GM21528 (cell line): ENCODE measurements around the gene CFAP410.
"Not testable (repeated sequence)": the region's sequence is repeated elsewhere in the genome, so short reads cannot be mapped to it uniquely, and the experiment has no call there.

Experiments used
- ATAC-seq: cut with Tn5 transposase; IDR thresholded peaks from one replicate; pipeline ENCODE4 v1.9.1; 2021; ENCODE audit warnings: mild to moderate bottlenecking, moderate library complexity; ENCODE audit not compliant: unreplicated experiment, low FRiP score

The CFAP410 gene

DNA sequence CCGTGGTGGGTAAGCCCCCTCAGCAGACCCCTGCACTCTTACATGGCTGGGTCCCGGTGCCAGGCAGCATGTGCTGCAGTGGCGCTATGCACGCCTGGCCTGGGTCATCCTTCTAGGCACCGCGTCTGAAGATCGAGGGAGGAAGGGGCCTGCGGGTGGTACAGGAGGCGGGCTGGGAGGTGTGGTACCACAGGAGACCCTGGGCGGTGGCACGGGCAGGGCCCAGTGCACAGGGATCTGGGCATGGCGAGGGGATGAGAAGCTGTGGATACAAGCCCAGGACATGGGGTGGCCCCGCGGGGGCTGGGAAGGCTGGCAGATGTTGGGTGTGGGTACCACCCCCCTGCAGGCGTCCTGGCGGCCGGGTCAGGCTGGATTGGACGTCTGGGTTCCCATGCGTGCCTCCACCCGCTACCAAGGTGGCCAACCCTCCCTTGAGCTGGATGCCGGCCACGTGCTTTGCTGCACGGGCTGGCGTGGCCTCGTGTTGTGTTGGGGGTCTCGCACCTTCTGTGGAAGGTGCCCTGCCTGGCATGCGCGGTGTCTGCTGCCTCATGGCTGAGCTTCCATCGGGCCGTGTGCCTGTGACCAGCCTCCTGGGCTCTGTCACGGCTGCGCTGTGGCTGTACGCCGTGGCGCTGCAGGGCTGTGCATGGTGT, 19.7 kb downstream of the CFAP410 start:
- no peak for ATAC-seq

DNA sequence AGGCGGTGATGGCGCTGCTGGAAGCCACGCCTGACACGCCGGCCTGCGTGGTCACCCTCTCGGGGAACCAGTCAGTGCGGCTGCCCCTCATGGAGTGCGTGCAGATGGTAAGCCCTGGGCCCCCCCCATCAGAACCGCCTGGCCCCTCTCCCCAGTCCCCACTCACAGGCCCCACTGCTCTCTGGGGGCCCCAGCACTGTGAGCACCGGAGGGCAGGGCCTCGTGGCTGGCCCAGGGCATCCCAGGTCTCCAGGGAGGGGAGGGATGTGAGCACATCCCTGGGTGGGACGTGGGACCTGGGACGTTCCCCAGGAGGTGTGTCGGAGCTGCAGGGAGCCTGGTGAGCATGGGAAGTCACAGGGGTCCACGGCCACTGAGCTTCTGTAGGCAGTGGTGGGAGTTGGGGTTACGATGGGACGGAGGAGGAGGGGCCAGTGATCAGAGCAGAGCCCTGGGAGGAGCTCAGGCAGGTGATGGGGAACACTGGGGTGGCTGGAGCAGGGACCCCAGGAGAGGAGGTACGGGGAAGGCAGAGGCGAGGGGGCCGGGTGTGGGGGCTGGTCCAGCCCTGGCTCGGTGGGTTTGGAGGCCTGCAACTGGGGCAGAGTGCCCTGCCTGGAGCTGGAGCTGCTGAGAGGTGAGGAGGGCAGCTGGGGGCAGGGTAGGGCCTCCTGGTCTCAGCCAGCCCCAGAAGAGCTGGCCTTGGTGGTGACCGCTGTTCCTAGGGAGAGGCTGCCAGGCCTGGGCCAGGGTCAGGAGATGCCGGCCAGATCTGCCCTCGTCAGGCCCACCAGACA, 20.5 kb downstream of the CFAP410 start:
- no peak for ATAC-seq

DNA sequence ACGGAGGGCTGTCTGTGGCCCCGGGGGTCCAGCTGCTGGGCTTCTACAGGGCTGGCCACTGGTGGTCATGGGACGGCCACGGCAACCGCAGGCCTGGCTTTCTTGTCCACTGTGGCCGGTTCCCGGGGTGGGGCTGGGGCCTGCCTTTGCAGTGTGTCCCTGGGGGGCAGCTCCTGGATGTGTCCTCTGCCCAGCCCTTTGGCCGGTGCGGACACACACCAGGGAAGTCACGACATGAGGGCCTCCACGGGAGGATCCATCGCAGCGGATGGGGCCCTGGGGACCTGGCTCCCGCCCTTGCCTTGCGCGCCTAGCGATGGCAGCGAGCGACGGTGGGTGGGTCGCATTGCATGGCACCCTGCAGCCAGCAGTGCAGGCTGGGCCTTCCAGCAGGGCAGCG, 21.3 kb downstream of the CFAP410 start:
- ATAC-seq: no peak

DNA sequence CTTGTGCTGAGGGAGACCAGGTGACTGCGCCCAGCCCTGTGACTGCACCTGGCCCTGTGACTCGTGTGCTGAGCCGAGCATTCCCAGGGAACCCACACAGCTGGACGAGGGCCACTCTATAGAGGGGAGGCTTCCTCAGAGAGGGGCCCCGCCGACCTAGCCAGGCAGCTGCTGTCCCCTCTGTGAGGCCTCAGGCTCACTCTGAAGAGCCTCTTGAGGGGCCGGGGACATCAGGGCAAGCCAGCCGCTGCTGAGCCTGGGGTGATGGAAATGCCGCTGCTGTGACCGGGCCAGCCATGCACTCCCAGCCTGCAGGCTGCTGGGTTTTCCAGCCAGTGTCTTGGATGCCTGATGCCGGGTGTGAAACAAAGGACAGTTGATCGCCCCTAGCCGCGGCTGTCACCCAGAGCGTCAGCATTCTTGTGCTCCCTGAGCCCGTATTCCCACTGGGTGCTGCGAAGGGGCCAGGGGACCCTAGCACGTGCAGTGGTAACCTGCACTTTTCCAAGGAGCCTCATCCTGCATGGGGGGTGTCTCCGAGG, 21.9 kb downstream of the CFAP410 start:
- no peak for ATAC-seq

DNA sequence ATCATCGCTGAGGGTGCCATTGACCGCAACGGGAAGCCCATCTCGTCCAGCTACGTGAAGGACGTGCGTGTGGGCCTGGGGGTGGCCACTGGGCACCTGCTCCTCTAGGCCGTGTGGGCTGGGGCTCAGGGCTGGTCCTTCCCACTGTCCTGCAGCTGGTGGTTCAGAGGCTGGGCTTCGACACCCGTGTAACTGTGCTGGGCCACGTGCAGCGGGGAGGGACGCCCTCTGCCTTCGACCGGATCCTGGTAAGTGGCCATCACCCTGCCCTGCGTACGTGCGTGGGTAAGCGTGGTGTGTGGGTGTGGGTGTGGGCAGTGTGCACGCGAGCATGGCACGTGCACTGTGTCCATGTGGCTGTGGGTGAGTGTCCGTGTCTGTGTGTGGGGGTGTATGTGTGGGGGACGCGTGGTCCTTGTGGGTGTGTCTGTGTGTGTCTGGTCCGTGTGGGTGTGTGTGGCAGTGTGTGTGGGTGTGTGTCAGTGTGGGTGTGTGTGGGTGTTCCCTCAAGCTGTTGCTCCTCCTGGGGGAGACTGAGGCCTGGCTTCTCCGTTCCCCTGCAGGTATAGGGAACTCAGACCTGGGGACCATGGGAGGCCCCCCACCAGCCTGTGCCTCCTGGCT, 22.8 kb downstream of the CFAP410 start:
- no peak for ATAC-seq

DNA sequence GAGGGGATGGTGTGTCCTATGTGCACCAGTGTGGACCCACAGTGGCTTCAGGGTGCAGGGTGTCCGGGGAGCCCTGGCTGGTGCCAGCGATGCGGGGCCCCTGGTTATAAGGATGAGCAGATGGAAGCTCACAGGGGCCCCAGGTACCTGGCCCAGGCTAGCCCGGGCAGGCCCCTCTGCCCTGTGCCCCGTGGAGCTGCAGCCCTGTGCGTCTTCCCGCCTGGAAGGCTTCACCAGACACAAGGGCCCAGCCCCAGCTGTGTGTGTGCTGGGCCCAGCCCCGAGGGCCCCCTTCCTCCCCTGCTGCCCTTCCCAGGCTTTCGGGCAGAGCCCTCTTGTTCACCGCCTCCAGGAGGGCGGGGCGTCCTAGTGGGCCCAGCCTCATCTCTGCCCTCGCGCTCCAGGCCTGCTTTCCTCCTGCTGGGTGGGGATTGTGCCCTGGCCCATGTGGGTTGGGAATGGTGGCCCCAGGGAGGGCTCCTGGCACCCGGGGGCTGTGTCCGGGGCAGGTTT, 23.4 kb downstream of the CFAP410 start:
- no peak for ATAC-seq

DNA sequence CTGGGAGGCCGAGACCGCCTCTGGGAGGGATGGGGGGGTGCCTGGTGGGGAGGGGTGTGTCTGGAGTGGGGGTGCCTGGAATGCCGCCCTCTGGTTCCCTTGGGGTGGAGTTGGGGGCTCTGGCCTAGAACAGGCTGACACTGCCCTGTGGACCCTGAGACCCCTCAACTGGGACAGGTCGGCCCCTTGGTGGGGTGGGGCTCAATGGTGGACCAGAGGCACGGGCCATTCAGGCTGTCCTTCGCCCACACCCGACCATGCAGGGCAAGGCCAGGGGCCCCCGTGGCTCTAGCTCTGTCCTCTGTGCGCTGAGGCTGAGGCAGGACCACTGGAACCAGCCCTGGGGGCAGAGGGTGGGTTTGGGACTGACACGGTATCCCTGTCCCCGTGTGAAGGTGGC, 24.6 kb downstream of the CFAP410 start:
- ATAC-seq: no peak

DNA sequence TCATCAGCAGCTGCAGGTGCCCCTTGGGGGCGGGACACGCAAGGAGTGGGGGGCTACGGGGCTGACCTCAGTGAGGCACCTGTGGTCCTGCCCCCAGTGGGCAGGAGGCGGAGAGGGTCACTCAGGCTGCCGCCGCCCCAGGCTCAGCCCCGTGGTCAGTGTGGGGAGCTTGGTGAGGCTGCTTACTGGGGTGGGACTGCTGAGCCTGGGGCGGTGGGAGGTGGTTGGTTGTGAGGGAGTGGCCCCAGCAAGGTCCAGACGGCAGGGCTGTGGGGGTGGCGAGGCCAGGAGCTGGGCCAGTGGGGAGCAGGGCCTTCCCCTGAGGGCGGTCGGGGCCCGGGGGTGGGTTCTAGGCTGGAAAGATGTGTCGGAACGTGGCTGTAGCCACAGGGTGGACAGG, 25.1 kb downstream of the CFAP410 start:
- ATAC-seq: no peak

DNA sequence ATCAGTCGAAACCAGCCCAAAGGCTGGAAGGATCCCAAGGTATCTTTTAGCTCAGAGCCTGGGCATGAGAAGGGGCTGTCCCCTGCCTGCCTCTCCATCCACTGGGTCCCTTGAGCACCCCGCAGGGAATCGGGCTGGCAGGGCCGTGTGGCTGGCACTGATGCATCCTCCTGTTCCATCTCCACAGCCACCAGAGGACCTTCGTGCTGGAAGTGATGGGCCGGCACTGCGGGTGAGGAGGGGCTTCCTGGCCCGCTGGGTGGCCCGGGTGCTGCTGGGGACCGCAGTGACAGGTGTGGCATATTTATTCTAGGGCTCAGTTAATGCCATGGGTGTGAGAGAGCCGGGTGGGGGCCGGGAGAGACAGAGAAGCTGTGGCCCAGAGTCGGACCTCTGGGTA, 25.7 kb downstream of the CFAP410 start:
- ATAC-seq: no peak

DNA sequence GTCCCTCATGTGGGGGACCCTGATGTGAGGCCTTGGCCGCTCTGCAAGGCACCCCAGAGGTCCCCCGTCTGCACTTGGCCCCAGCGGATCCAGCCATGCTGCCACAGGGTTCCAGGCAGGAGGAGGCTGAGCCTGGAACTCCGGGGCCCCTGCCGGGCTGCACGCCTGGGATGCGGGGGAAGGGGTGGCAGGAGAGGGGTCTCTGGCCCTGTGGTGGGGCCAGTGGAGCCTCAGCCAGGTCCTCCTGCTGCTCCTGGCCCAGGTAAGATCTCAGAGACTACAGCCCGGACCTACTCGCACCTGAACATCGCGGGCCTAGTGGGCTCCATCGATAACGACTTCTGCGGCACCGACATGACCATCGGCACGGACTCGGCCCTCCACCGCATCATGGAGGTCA, 26.5 kb downstream of the CFAP410 start:
- no peak for ATAC-seq

DNA sequence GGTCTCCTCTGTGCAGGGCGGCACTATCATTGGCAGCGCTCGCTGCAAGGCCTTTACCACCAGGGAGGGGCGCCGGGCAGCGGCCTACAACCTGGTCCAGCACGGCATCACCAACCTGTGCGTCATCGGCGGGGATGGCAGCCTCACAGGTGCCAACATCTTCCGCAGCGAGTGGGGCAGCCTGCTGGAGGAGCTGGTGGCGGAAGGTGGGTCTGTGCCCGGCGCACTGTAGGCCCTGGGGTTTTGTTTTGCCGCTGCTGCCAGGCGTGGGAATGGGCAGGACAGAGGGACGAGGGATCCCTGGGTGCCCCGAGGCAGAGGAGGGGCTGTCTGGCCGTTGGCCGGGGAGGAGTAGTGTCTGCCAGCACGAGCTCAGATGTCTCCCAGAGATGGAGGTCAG, 27.1 kb downstream of the CFAP410 start:
- ATAC-seq: no peak

DNA sequence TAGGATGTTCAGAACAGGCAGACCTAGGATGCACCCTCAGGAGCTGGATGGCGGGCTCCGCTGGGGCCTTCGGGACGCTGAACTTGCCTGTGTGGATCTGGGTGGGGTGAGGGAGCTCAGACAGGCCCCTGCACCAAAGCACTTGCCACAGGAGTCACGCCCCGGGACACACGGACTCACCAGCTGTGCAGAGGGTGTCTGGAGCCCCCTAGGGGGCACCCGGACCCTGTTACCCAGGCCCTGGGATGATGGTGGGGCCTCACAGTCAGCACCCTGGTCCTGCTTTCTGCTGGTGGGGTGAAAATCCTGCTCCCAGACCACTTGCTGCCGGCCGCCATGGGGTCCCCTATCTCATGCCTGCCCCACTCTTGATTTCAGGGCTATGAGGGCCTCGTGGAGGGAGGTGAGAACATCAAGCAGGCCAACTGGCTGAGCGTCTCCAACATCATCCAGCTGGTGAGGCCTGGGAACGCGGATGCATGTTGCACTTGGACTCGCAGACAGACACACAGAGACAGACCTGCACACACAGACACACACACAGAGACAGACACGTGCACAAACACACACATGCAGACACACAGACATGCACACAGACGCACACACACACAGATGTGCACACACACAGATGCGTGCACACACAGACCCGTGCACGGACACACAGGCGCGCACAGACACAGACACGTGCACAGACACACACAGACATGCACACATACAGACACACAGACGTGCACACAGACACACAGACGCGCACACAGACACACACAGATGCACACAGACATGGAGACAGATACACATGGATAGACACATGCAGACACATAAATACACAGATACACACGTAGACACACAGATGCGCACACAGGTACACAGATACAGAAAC, 28.3 kb downstream of the CFAP410 start:
- no peak for ATAC-seq

DNA sequence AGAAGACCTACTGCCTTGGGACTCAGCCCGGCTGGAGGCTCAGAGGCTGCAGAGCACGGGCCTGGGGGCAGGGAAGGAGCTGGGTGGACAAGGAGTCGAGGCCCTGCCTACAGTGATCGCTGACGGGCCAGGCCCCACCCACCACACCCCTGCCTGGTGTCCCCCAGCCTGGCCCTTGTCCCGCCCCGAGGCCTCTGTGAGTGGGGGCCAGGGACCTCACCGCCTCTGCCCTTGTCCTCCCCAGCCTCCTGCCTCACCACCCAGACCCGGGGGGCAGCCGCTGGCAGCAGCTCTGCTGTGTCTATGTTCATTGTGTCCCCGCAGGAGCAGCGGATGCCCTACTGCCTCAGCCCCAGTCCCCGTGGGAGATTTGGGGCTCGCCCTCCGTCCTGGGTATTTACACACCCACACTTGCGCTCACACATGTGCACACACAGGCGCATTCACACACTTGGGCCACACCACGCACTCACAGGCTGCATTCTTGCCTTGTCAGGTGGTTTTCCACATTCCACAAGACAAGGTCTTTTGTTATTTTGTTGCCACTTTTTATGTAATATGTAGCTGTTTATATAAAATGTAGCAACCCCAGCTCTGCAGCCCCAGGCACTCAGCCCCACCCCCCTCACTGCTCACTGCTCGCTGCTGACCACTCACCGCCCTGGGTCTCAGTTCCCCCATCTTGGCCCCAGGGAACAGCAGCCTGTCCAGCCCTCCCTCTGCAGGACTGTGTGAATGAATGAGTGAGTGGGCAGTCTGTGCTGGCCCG, 32.1 kb downstream of the CFAP410 start:
- no peak for ATAC-seq

DNA sequence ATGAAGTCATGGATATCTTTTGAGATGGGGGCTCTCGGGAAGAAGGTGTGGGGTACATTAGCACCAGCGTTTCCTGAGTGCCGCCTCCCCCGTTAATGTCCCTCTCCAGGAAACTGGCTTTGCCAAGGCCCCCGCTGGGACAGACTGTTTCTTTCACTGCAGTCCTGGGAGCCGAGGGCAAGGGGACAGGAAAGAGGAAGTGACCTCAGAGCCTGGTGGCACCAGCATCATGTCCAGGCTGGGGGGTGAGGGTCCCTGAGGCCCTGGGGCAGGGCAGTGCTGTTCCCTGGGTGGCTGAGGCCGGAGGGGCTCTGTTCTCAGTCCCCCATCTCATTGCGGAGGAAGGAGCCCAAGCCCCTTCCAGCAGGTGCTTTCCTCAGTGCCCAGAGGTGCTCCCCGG, 33.5 kb downstream of the CFAP410 start:
- no peak for ATAC-seq

DNA sequence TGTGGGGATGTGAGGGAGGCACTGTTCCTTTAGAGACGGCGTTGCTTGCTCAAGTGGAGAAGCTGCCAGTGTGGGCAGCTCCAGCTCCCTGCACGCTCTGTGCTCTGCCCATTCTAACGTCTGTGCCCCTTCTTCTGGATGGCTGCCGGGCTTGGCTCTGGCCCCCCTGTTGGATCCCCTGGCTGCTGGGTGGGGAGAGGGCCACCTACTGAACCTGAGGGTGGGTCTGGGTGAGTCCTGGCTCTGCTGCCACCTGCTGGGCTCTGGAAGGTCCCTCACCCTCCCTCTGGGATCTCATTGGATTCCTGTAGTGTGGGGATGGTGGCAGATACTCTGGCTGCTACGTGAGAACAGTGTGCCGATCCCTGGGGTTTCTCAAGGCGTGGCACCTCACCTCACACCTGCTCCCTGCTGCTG, 34.3 kb downstream of the CFAP410 start:
- ATAC-seq: no peak

DNA sequence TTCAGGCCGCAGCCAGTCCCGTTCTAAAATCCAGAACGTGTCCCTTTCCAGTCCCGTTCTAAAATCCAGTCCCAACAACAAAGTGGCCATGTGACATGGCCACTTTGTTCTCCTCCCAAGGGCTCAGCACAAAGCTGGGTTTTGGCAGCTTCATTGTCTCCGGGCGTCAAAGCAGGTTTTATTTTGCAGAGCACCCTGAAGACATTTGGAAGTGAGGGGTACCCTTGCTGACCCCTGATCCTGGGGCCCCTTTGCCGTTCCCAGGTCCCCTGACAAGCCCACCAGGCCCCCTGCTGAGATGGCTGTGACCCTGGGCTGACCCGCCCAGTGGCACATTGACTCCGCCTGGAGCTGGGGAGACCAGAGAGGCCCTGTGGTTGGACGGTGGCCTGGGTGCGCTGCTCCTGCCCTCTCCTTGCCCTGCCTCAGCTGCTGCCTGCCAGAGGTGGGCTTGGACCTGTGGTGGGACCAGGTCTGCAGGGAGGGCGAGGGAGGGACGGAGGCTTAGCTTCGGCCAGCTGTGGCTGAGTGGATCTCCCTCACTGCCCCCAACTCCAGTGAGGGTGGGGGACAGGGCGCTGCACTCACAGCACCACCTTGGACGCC, 35.1 kb downstream of the CFAP410 start:
- no peak for ATAC-seq

DNA sequence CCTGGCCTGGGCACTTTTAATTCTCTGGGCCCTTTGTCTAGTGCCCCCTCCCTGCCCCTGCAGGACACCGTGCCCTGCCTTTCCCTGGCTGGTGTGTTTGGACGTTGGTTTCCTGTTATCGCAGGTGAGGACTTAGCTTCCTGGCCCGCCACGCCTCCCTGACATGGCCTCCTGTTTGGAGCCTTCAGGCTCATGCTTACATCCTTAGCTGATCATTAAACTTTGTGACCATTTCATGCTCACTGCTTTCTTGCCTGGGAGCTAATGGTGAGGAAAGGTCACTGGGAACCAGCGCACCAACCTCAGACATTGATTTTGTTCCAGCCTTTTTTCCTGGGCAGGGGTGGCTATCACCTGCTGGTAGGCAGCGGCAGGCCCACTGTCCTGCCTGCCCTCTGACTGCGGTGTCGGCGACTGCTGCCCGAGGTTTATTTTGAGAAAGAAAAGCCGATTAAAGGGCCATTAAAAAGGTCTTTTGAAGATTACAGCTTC, 35.7 kb downstream of the CFAP410 start:
- no peak for ATAC-seq

DNA sequence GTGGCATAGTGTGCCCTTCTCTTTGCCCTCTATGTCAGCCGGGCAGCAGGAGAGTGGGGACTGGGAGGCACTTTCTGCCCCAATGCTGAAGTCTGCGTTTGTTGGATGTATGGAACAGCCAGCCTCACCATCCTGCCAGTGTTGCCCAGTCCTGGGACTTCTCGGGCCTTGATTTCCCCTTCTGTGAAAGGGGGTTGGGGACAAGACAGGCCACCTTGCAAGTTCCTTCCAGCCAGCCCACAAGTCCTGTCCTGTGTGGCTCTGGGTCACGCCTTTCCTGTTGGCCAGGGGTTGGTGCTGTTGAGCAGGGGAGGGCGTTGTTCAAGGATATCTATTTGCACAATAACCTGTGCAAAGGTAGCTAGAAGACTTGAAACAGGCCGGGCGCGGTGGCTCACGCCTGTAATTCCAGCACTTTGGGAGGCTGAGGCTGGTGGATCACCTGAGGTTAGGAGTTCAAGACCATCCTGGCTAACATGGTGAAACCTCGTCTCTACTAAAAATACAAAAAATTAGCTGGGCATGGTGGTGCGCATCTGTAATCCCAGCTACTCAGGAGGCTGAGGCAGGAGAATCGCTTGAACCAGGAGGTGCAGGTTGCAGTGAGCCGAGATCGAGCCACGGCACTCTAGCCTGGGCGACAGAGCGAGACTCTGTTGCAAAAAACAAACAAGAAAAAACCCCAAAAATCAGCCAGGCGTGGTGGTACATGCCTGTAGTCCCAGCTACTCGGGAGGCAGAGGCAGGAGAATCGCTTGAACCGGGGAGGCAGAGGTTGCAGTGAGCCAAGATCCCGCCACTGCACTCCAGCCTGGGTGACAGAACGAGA, 36.4 kb downstream of the CFAP410 start:
- not testable (repeated sequence) for ATAC-seq
